ENCODE results near the gene PCDHGA7.
"Not testable (repeated sequence)": the region's sequence is repeated elsewhere in the genome, so short reads cannot be mapped to it uniquely, and the experiment has no call there.

Gene PCDHGA7

DNA sequence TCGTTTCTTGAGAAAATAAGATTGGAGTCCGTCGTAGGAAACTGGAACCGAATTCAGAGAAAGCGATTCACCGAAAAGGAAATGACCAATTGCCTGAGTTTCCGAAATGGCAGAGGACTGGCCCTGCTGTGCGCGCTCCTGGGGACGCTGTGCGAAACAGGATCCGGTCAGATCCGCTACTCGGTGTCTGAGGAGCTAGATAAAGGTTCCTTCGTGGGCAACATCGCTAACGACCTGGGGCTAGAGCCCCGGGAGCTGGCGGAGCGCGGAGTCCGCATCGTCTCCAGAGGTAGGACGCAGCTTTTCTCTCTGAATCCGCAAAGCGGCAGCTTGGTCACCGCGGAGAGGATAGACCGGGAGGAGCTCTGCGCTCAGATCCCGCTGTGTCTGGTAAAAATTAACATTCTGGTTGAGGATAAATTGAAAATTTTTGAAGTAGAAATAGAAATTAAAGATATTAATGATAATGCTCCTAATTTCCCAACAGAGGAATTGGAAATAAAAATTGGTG, 38.5 kb upstream of the PCDHGA7 start:
- Histone ChIP-seq H3K27me3 (ENCODE audit: insufficient read depth, low read depth, severe bottlenecking) (no peaks in the 10 kb centered on the region), H3K27ac (no peak overlapping the region), H3K36me3 (no peaks in the 10 kb centered on the region), H3K4me3 (ENCODE audit: low read depth, low read length) (no peak overlapping the region), H3K9me3 (ENCODE audit: severe bottlenecking) (peaks cover 20% of the 10 kb centered on the region)
- no peak for DNase-seq
- TF ChIP-seq, protein P1, sequence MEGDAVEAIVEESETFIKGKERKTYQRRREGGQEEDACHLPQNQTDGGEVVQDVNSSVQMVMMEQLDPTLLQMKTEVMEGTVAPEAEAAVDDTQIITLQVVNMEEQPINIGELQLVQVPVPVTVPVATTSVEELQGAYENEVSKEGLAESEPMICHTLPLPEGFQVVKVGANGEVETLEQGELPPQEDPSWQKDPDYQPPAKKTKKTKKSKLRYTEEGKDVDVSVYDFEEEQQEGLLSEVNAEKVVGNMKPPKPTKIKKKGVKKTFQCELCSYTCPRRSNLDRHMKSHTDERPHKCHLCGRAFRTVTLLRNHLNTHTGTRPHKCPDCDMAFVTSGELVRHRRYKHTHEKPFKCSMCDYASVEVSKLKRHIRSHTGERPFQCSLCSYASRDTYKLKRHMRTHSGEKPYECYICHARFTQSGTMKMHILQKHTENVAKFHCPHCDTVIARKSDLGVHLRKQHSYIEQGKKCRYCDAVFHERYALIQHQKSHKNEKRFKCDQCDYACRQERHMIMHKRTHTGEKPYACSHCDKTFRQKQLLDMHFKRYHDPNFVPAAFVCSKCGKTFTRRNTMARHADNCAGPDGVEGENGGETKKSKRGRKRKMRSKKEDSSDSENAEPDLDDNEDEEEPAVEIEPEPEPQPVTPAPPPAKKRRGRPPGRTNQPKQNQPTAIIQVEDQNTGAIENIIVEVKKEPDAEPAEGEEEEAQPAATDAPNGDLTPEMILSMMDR (IDR thresholded peaks at IDR 0.05; ENCODE audit: low read depth, low read length), result no peak

DNA sequence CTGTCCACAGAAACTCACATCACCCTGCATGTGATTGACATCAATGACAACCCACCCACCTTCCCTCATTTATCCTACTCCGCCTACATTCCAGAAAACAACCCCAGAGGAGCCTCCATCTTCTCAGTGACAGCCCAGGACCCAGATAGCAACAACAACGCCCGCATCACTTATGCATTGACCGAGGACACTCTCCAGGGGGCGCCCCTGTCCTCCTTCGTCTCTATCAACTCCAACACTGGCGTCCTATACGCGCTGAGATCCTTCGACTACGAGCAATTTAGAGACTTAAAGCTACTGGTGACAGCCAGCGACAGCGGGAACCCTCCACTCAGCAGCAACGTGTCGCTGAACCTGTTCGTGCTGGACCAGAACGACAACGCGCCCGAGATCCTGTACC, 37.2 kb upstream of the PCDHGA7 start:
- no peaks in the 10 kb centered on the region for H3K27me3 ChIP-seq (ENCODE audit: insufficient read depth, low read depth, severe bottlenecking)
- no peak overlapping the region for H3K27ac ChIP-seq
- H3K36me3 ChIP-seq, result no peaks in the 10 kb centered on the region
- H3K4me3 ChIP-seq (ENCODE audit: low read depth, low read length), result no peak overlapping the region
- no peak for DNase-seq
- peaks cover 19% of the 10 kb centered on the region for H3K9me3 ChIP-seq (ENCODE audit: severe bottlenecking)
- TF ChIP-seq, protein P1 (IDR thresholded peaks at IDR 0.05; ENCODE audit: low read depth, low read length), result no peak

DNA sequence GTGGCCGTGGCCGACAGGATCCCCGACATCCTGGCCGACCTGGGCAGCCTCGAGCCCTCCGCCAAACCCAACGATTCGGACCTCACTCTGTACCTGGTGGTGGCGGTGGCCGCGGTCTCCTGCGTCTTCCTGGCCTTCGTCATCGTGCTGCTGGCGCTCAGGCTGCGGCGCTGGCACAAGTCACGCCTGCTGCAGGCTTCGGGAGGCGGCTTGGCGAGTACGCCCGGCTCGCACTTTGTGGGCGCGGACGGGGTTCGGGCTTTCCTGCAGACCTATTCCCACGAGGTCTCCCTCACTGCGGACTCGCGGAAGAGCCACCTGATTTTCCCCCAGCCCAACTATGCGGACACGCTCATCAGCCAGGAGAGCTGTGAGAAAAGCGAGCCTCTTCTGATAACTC, 36.5 kb upstream of the PCDHGA7 start:
- not testable (repeated sequence) for DNase-seq; H3K36me3 ChIP-seq; H3K4me3 ChIP-seq (ENCODE audit: low read depth, low read length); H3K27ac ChIP-seq; H3K27me3 ChIP-seq (ENCODE audit: insufficient read depth, low read depth, severe bottlenecking)
- H3K9me3 ChIP-seq (ENCODE audit: severe bottlenecking), result peaks cover 23% of the 10 kb centered on the region

DNA sequence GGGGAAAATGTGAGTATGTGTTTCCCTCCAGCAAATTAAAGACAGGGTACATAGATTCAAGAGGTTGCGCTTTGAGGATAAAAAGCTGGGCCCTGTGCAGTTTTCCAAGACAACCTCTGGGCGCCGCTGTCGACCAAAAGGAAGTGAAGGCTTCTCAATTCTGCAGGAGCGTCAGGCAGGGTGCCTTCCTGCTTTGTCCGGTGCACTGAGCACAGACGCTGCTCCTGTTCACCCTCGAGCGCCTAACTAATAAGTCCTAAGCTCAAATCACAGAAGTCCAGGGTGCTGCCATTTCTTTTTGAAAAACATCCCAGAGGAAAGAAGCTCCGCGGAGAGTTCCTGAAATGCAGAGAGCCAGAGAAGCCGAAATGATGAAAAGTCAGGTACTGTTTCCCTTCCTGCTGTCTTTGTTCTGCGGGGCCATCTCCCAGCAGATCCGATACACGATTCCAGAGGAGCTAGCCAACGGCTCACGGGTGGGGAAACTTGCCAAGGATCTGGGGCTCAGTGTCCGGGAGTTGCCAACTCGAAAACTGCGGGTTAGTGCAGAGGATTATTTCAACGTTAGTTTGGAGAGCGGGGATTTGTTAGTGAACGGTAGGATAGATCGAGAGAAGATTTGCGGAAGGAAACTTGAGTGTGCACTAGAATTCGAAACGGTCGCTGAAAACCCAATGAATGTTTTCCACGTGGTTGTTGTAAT, 32.5 kb upstream of the PCDHGA7 start, which contains the start of gene PCDHGB1:
Gene PCDHGB1 (plus strand): TSS at position 183 of the 703 bp plus-strand sequence. CDS start 162 bp downstream, at position 345.
- Histone ChIP-seq H3K9me3 (ENCODE audit: severe bottlenecking) (peaks cover 25% of the 10 kb centered on the region), H3K4me3 (ENCODE audit: low read depth, low read length) (peak within 1 kb of the TSS; percentile 32), H3K27me3 (ENCODE audit: insufficient read depth, low read depth, severe bottlenecking) (no peaks in the 10 kb centered on the region), H3K36me3 (no peaks in the 10 kb centered on the region), H3K27ac (no peak within 1 kb of the TSS)
- TF ChIP-seq, protein P1 (IDR thresholded peaks at IDR 0.05; ENCODE audit: low read depth, low read length), result peak; percentile 81
- peak; percentile 72 for DNase-seq

DNA sequence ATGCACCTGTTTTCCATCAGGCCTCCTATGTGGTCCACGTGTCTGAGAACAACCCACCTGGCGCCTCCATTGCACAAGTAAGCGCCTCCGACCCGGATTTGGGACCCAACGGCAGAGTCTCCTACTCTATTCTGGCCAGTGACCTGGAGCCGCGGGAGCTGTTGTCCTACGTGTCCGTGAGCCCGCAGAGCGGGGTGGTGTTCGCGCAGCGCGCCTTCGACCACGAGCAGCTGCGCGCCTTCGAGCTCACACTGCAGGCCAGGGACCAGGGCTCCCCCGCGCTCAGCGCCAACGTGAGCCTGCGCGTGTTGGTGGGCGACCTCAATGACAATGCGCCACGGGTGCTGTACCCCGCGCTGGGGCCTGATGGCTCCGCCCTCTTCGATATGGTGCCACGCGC, 31.0 kb upstream of the PCDHGA7 start:
- Histone ChIP-seq H3K27me3 (ENCODE audit: insufficient read depth, low read depth, severe bottlenecking) (no peaks in the 10 kb centered on the region), H3K4me3 (ENCODE audit: low read depth, low read length) (no peak overlapping the region), H3K9me3 (ENCODE audit: severe bottlenecking) (peaks cover 29% of the 10 kb centered on the region), H3K36me3 (no peaks in the 10 kb centered on the region), H3K27ac (no peak overlapping the region)
- no peak for DNase-seq
- TF ChIP-seq, protein P1 (IDR thresholded peaks at IDR 0.05; ENCODE audit: low read depth, low read length), result no peak

DNA sequence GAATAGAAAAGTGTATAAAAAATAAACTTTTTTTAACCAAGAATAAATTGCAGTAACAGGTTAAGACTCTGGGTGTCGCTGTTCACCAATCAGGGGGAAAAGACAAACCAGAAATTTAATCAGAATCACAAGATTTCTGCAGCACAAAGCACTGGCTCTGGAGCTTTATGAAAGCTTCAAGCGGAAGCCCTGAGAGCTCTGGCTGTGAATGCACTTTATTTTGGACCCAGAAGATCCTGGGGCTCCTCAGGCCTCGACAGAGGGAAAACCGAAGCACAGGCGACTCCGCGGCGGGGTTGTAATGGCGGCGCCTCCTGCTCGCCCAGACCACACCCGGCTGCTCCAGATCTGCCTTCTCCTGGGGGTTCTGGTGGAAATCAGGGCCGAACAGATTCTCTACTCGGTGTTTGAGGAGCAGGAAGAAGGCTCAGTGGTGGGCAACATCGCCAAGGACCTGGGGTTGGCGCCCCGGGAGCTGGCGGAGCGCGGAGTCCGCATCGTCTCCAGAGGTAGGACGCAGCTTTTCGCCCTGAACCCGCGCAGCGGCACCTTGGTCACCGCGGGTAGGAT, 27.6 kb upstream of the PCDHGA7 start, which contains the start of gene PCDHGA4:
Gene PCDHGA4 (plus strand): TSS at position 122 of the 570 bp plus-strand sequence. CDS start 87 bp downstream, at position 209.
- TF ChIP-seq, protein P1 (IDR thresholded peaks at IDR 0.05; ENCODE audit: low read depth, low read length), result peak; percentile 28; the same call in 1 of the 2 replicates
- H3K4me3 ChIP-seq (ENCODE audit: low read depth, low read length), result no peak within 1 kb of the TSS
- H3K36me3 ChIP-seq, result no peaks in the 10 kb centered on the region
- peaks cover 30% of the 10 kb centered on the region for H3K9me3 ChIP-seq (ENCODE audit: severe bottlenecking)
- no peak within 1 kb of the TSS for H3K27ac ChIP-seq
- DNase-seq, result no peak
- no peaks in the 10 kb centered on the region for H3K27me3 ChIP-seq (ENCODE audit: insufficient read depth, low read depth, severe bottlenecking)
